ENCODE data around the gene BRD9. TPM values are rescaled to one million over a fixed set of nuclear protein-coding genes. Genes with fewer than 3 reads are reported as not detected.
"Not testable (repeated sequence)": the region's sequence is repeated elsewhere in the genome, so short reads cannot be mapped to it uniquely, and the experiment has no call there.

Gene BRD9
- total and polyA plus RNA-seq, 2 of the 4 experiments (the other 2 are of a cell fraction), result 22.0 to 43.4 TPM

GRCh38 chr5:854217-854616 lies 38.4 kb downstream of the BRD9 start:
- CTCF ChIA-PET, result no interaction called here
- H3K36me3 ChIP-seq (ENCODE audit: control insufficient read depth, insufficient read depth, low read length), result no peaks in the 10 kb centered on the region
- H2BK15ac ChIP-seq (ENCODE audit: low read depth, low read length), result no peak overlapping the region
- peaks cover 13% of the 10 kb centered on the region for H4K20me1 ChIP-seq (ENCODE audit: insufficient read depth, low read length)
- H2AFZ ChIP-seq (replicated peaks; ENCODE audit: low read length, poor library complexity), result no peak overlapping the region
- DNase-seq, result no peak
- H2AK9ac ChIP-seq (replicated peaks; ENCODE audit: low read depth, low read length, poor library complexity), result no peak overlapping the region
- H2BK20ac ChIP-seq (ENCODE audit: low read depth, low read length), result no peak overlapping the region
- H3K23ac ChIP-seq (ENCODE audit: low read depth, low read length), result no peak overlapping the region
- no peak overlapping the region for H3K9ac ChIP-seq (ENCODE audit: low read depth, low read length)
- no peak for ATAC-seq (ENCODE audit: low read depth)
- TF ChIP-seq CHD1 (IDR thresholded peaks at IDR 0.05; ENCODE audit: low read depth, low read length), result no peak
- H2BK5ac ChIP-seq (ENCODE audit: low read depth, low read length, poor library complexity, severe bottlenecking), result no peak overlapping the region
- no peak overlapping the region for H4K91ac ChIP-seq (ENCODE audit: insufficient read depth, low read depth, low read length)
- peaks cover 5% of the 10 kb centered on the region; the same call in 1 of the 2 replicates for H3K27me3 ChIP-seq (ENCODE audit: control insufficient read depth, insufficient read depth, low read length)
- dilution Hi-C loops (cut with HindIII; ENCODE audit: low sequenced_read_pairs, unreplicated experiment), result no loop called here
- no peak overlapping the region for H4K8ac ChIP-seq (ENCODE audit: low read depth in 2 of 2, low read length in 2 of 2)
- no peaks in the 10 kb centered on the region for H3K9me3 ChIP-seq (ENCODE audit: control insufficient read depth, insufficient read depth, low read length)
- BruUV-seq (replicated peaks), result no TSS peak
- H2AK5ac ChIP-seq (ENCODE audit: low read depth, low read length), result no peak overlapping the region
- POLR2A ChIA-PET (ENCODE audit: unreplicated experiment), result no interaction called here
- peaks cover 10% of the 10 kb centered on the region for H3K9me1 ChIP-seq (ENCODE audit: insufficient read depth, low read length)
- H3K79me1 ChIP-seq (ENCODE audit: low read depth in 1 of 2, low read length in 2 of 2), result no peaks in the 10 kb centered on the region
- no peak overlapping the region for H4K5ac ChIP-seq (ENCODE audit: low read depth, low read length)
- no peak overlapping the region for H3K4ac ChIP-seq (ENCODE audit: low read depth, low read length)
- intact Hi-C loops (cut with micrococcal nuclease), result no loop called here
- no peak overlapping the region for H3K14ac ChIP-seq (replicated peaks; ENCODE audit: low read depth, low read length)
- in situ Hi-C loops (cut with MboI; ENCODE audit: low sequenced_read_pairs), result no loop called here
- H3K4me1 ChIP-seq (ENCODE audit: control insufficient read depth, insufficient read depth, low read length), result no peaks in the 10 kb centered on the region
- no peak overlapping the region for H3K4me3 ChIP-seq (ENCODE audit: insufficient read depth, low read depth, low read length)
- H2BK120ac ChIP-seq (ENCODE audit: low read depth, low read length), result no peak overlapping the region
- H3K18ac ChIP-seq (ENCODE audit: low read depth, low read length), result no peak overlapping the region
- H3K56ac ChIP-seq (ENCODE audit: extremely low read depth, insufficient read depth, low read length), result no peak overlapping the region
- H3K4me2 ChIP-seq (ENCODE audit: low read depth, low read length), result no peak overlapping the region
- no peak overlapping the region for H3K27ac ChIP-seq (ENCODE audit: insufficient read depth, low read length)
- 73% methylated on average over 5 of the region's 13 CpGs; no CpG with 5 or more reads in 1 of the 2 experiments for WGBS, 2 experiments (ENCODE audit: extremely low coverage in 2 of 2, insufficient read length in 1 of 2)

- H3K79me1 ChIP-seq (ENCODE audit: low read depth in 1 of 2, low read length in 2 of 2); H3K56ac ChIP-seq (ENCODE audit: extremely low read depth, insufficient read depth, low read length); ATAC-seq (ENCODE audit: low read depth); H2BK20ac ChIP-seq (ENCODE audit: low read depth, low read length); H2BK5ac ChIP-seq (ENCODE audit: low read depth, low read length, poor library complexity, severe bottlenecking); H4K91ac ChIP-seq (ENCODE audit: insufficient read depth, low read depth, low read length); H3K4ac ChIP-seq (ENCODE audit: low read depth, low read length); DNase-seq; H3K4me1 ChIP-seq (ENCODE audit: control insufficient read depth, insufficient read depth, low read length); H3K9ac ChIP-seq (ENCODE audit: low read depth, low read length); H2AK9ac ChIP-seq (replicated peaks; ENCODE audit: low read depth, low read length, poor library complexity); H3K18ac ChIP-seq (ENCODE audit: low read depth, low read length); POLR2A ChIA-PET (ENCODE audit: unreplicated experiment); H2BK15ac ChIP-seq (ENCODE audit: low read depth, low read length); H3K27ac ChIP-seq (ENCODE audit: insufficient read depth, low read length); H3K4me3 ChIP-seq (ENCODE audit: insufficient read depth, low read depth, low read length); in situ Hi-C loops (cut with MboI; ENCODE audit: low sequenced_read_pairs); H2AFZ ChIP-seq (replicated peaks; ENCODE audit: low read length, poor library complexity); intact Hi-C loops (cut with micrococcal nuclease); H3K14ac ChIP-seq (replicated peaks; ENCODE audit: low read depth, low read length); dilution Hi-C loops (cut with HindIII; ENCODE audit: low sequenced_read_pairs, unreplicated experiment); H2AK5ac ChIP-seq (ENCODE audit: low read depth, low read length); H3K23ac ChIP-seq (ENCODE audit: low read depth, low read length); H3K9me3 ChIP-seq (ENCODE audit: control insufficient read depth, insufficient read depth, low read length); H3K9me1 ChIP-seq (ENCODE audit: insufficient read depth, low read length); CTCF ChIA-PET; H4K8ac ChIP-seq (ENCODE audit: low read depth in 2 of 2, low read length in 2 of 2); H3K36me3 ChIP-seq (ENCODE audit: control insufficient read depth, insufficient read depth, low read length); H3K27me3 ChIP-seq (ENCODE audit: control insufficient read depth, insufficient read depth, low read length); H4K5ac ChIP-seq (ENCODE audit: low read depth, low read length); H2BK120ac ChIP-seq (ENCODE audit: low read depth, low read length); BruUV-seq (replicated peaks); H3K4me2 ChIP-seq (ENCODE audit: low read depth, low read length): not testable (repeated sequence)
- 76% methylated on average over 4 of the region's 18 CpGs; no CpG with 5 or more reads in 1 of the 2 experiments for WGBS, 2 experiments (ENCODE audit: extremely low coverage in 2 of 2, insufficient read length in 1 of 2)
- H4K20me1 ChIP-seq (ENCODE audit: insufficient read depth, low read length), result peaks cover 13% of the 10 kb centered on the region
Observed at GRCh38 chr5:853416-854090, 39.0 kb downstream of the BRD9 start.

All from IMR-90 (cell line).